CD4-positive, CD25-positive, alpha-beta regulatory T cell (primary cell): ENCODE data around the gene TCAF1. TPM values are rescaled to one million over a fixed set of nuclear protein-coding genes. Genes with fewer than 3 reads are reported as not detected.
"Not testable (repeated sequence)": the region's sequence is repeated elsewhere in the genome, so short reads cannot be mapped to it uniquely, and the experiment has no call there.

Experiments used
- ATAC-seq, 2 donors: fragments of 150-1000 bp; cut with Tn5 transposase; one replicate each; pipeline ENCODE4 v1.10.0; 2021; ENCODE audit warnings: low read depth in 2 of 2, moderate number of reproducible peaks in 2 of 2, moderate library complexity in 1 of 2
- DNase-seq, 3 donors: peaks; one replicate each; pipeline versions ENCODE4 v3.0.0 to v3.0.0-alpha.2; 2012 to 2022; ENCODE audit warnings: mixed read lengths in 1 of 3
- H3K27ac ChIP-seq: one replicate; pipeline ENCODE4 v1.7.0; 2013; ENCODE audit warnings: mild to moderate bottlenecking, low read length; ENCODE audit not compliant: insufficient read depth, poor library complexity, severe bottlenecking
- H3K27me3 ChIP-seq: one replicate; pipeline ENCODE4 v1.7.0; 2013; ENCODE audit warnings: low read length; ENCODE audit not compliant: control insufficient read depth, insufficient read depth
- H3K36me3 ChIP-seq: one replicate; pipeline ENCODE4 v1.7.0; 2013; ENCODE audit warnings: mild to moderate bottlenecking, low read length, moderate library complexity; ENCODE audit not compliant: control insufficient read depth, insufficient read depth
- H3K4me1 ChIP-seq: 2 replicates; pipeline ENCODE4 v1.7.0; 2013; ENCODE audit warnings: mild to moderate bottlenecking, low read length; ENCODE audit not compliant: insufficient read depth, control insufficient read depth, poor library complexity, severe bottlenecking
- H3K4me3 ChIP-seq: one replicate; pipeline ENCODE4 v1.7.0; 2013; ENCODE audit warnings: low read depth, mild to moderate bottlenecking, low read length, moderate library complexity
- H3K9me3 ChIP-seq, 2 experiments: 1 replicate in 1 of 2; 2 replicates in 1 of 2; pipeline ENCODE4 v1.7.0; 2013; ENCODE audit warnings: low read length in 2 of 2, mild to moderate bottlenecking in 1 of 2, moderate library complexity in 1 of 2; ENCODE audit not compliant: control insufficient read depth in 2 of 2
- H3K27ac Mint-ChIP-seq, 3 donors: one replicate each; pipeline ENCODE4 v1.8.0; 2020 to 2022; ENCODE audit warnings: mild to moderate bottlenecking in 3 of 3, mixed read lengths in 3 of 3, moderate library complexity in 2 of 3
- H3K27me3 Mint-ChIP-seq: one replicate; pipeline ENCODE4 v1.8.0; 2022; ENCODE audit warnings: mild to moderate bottlenecking, mixed read lengths
- H3K36me3 Mint-ChIP-seq: one replicate; pipeline ENCODE4 v1.8.0; 2020; ENCODE audit warnings: mixed read lengths
- H3K4me1 Mint-ChIP-seq, 4 donors: one replicate each; pipeline ENCODE4 v1.8.0; 2020 to 2022; ENCODE audit warnings: mixed read lengths in 4 of 4, mild to moderate bottlenecking in 1 of 4
- H3K4me3 Mint-ChIP-seq, 4 donors: one replicate each; pipeline ENCODE4 v1.8.0; 2020 to 2022; ENCODE audit warnings: mild to moderate bottlenecking in 4 of 4, mixed read lengths in 4 of 4, moderate library complexity in 3 of 4
- H3K9me3 Mint-ChIP-seq, 7 donors: one replicate each; pipeline ENCODE4 v1.8.0; 2020 to 2022; ENCODE audit warnings: mixed read lengths in 7 of 7, mild to moderate bottlenecking in 3 of 7, moderate library complexity in 2 of 7
- polyA plus RNA-seq, 4 donors: library from polyadenylated mRNA; unstranded; fragments of 300-500 nt; fragmentation: Illumina TruSeq; gene quantifications; one replicate each; pipeline ENCODE4 v1.2.3, GENCODE V29; 2021
- total RNA-seq: library from RNA; stranded (reverse); gene quantifications from one replicate; pipeline ENCODE4 v1.2.3, GENCODE V29; 2022

Gene TCAF1
- total and polyA plus RNA-seq, 5 donors from 2014 or later = 5.6 to 13.0 (median 9.6) TPM

DNA sequence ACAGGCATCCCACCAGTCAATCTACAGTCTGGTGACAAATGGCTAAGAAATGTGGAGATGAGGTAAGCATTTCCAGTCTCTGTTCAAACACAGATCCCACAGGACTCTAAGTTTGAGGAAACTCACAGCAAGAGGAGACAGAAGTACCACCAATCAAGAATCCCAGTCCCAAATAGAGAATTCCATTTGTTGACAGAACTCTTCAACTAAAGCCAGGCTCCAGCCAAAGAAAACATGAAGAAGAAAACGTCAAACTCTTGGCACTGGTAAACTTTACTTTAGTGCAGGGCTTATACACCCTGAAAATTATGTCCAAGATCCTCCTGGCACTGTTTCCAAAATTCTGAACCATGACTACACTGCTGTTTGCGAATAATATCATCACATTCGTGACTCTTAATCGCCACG lies 95.3 kb downstream of the TCAF1 start:
- not testable (repeated sequence) for DNase-seq, H3K27ac ChIP-seq, ATAC-seq, H3K36me3 Mint-ChIP-seq, H3K4me1 Mint-ChIP-seq, H3K4me1 ChIP-seq, H3K27me3 ChIP-seq, H3K27ac Mint-ChIP-seq, H3K4me3 ChIP-seq, H3K9me3 Mint-ChIP-seq, H3K27me3 Mint-ChIP-seq, H3K36me3 ChIP-seq, H3K9me3 ChIP-seq, H3K4me3 Mint-ChIP-seq

Other genes with a start within 250 kb of the TCAF1 start
- 0.91 TPM for gene CTAGE6, start 144.5 kb downstream of the TCAF1 start, total RNA-seq
- under 1 TPM in 2 of 4 donors, not detected in 2; 0.14 to 0.31 TPM for gene CTAGE6, start 144.5 kb downstream of the TCAF1 start, polyA plus RNA-seq
- gene OR2F2, start 33.1 kb upstream of the TCAF1 start, total RNA-seq = not detected
- not detected for gene OR2F2, start 33.1 kb upstream of the TCAF1 start, polyA plus RNA-seq
- not detected for gene OR2F1, start 52.7 kb upstream of the TCAF1 start, total RNA-seq
- gene OR2F1, start 52.7 kb upstream of the TCAF1 start, polyA plus RNA-seq = not detected
- gene OR6B1, start 98.1 kb upstream of the TCAF1 start, total RNA-seq = not detected
- not detected for gene OR6B1, start 98.1 kb upstream of the TCAF1 start, polyA plus RNA-seq
- gene OR2A5, start 146.8 kb upstream of the TCAF1 start, total RNA-seq = not detected
- not detected for gene OR2A5, start 146.8 kb upstream of the TCAF1 start, polyA plus RNA-seq
- not detected for gene OR2A25, start 167.6 kb upstream of the TCAF1 start, total RNA-seq
- not detected for gene OR2A25, start 167.6 kb upstream of the TCAF1 start, polyA plus RNA-seq
- gene OR2A12, start 184.1 kb upstream of the TCAF1 start, total RNA-seq = not detected
- gene OR2A12, start 184.1 kb upstream of the TCAF1 start, polyA plus RNA-seq = under 1 TPM in 1 of 4 donors, not detected in 3; 0.06 TPM
- not detected for gene OR2A2, start 207.4 kb upstream of the TCAF1 start, total RNA-seq
- not detected for gene OR2A2, start 207.4 kb upstream of the TCAF1 start, polyA plus RNA-seq
- gene OR2A14, start 221.0 kb upstream of the TCAF1 start, total RNA-seq = not detected
- gene OR2A14, start 221.0 kb upstream of the TCAF1 start, polyA plus RNA-seq = not detected